NCI-H774 (cell line): ENCODE data around the gene SLC12A7.
"Not testable (repeated sequence)": the region's sequence is repeated elsewhere in the genome, so short reads cannot be mapped to it uniquely, and the experiment has no call there.

Experiments used
- DNase-seq: peaks from one replicate; lab custom pipeline; 2025; lab: John Stamatoyannopoulos, UW

The SLC12A7 gene

DNA sequence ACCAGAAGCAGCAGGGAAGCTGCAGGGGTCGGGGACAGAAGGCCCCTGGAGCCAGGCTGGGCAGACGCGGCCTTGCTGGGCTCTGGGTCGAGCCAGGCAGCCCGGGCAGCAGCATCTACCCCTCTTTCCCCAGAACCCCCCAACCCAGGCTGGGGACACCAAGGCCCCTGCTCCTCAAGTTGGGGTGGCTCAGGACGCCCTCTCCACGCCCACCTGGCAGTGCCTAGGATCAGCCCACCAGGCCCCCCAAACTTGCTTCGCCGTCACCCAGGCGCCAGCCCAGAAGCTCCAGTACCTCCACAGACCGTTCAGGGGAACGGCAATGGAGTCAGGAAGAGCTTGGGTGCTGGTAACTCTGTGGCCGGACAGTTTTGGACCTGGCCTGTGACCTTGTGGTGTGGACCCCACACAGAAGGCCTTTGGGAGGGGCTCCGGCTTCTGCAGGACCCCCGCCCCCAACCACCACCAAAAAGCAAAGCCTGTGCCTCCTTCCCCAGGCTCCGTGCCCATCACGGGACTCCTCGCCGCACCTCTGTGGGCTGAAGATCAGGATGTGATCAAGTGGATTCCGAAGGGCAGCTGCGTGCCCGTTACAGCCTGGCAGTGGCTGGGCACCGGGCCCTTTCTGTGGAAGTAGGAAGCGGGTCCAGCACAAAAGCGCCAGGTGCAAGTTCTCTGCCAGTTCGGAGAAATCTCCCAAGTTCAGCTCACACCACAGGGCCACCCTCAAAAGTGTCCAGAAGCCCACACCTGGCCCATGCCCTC, 2.1 kb downstream of the SLC12A7 start:
- DNase-seq = no peak

- no peak for DNase-seq
Observed at GRCh38 chr5:1108865-1109174, 3.0 kb downstream of the SLC12A7 start.

- DNase-seq = no peak
Observed at GRCh38 chr5:1108023-1108864, 3.6 kb downstream of the SLC12A7 start.

- DNase-seq = no peak
Observed at GRCh38 chr5:1107167-1108022, 4.5 kb downstream of the SLC12A7 start.

DNA sequence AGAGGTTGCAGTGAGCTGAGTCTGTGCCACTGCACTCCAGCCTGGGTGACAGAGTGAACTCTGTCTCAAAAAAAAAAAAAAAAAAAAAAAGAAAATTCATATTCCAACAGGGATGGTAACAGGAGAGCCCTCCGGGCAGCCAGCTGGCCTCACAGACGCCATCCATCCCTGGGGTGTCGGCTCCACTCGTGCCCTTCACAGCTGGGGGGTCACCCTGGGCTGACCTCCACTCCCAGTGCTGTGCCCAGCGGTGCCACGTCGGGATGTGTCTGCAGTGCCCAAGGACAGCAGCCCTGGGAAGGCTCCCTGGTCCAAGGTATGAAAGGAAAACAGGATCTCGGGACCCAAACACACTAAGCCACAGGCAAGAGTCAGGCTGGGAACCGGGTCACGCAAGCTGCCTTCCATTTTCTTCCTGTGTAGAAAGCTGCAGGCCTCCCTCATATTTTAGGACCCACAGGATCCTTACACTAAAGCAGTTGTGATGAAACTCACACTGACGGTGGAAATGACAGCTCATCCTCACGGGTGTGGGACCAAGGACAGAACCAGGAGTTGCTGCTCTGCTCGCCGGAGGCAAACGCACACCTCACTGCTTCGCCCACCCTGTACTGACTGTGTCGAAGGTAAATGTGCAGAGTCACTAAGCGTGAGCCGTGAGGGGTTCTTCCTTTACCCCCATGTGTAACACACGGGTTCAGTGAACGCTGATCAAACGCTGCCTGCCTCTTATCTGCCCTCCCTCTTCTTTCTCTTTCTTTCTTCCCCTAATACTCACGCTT, 5.3 kb downstream of the SLC12A7 start:
- no peak for DNase-seq

DNA sequence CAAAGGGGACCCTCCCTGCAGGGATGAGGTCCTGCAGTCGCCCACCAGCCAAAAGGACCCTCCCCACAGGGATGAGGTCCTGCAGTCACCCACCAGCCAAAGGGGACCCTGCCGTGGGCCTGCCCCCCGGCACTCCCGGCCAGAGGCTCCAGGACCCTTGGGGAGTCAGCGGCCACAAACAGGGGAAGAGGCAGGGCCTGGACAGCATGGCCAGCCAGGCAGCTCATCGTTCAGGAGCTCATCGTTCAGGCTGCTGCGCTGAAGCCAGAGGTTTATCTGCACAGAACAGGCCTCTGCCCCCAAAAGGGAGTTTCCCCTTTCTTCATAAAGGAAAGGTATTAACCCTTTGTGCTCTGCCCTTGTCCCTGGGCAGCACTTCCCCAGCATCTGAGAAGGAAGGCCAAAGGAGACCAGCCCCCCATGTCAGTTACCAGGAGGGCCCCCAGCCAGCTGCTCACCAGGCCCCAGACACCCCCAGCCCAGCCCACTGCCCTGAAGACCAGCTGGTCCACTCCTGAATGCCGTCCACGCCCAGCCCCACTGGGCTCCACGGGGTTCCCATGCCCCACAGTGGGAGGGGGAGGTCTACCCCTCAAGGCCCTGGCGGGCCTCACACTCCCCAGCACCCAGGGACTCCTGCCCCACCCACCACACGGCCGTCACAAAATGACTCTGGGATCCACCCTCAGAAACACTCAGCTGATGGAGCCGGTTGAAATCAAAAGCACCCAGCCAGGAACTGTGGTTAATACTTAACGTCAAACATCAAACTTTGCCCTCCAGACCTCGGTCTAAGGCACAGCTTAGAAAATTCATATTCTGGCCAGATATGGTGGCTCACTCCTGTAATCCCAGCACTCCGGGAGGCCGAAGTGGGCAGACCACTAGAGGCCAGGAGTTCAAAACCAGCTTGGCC, 6.3 kb downstream of the SLC12A7 start:
- DNase-seq = no peak

- DNase-seq = no peak
Observed at GRCh38 chr5:1104327-1105006, 7.4 kb downstream of the SLC12A7 start.

- DNase-seq = no peak
Observed at GRCh38 chr5:1103505-1104326, 8.1 kb downstream of the SLC12A7 start.

- DNase-seq = no peak
Observed at GRCh38 chr5:1103093-1103492, 8.8 kb downstream of the SLC12A7 start.

DNA sequence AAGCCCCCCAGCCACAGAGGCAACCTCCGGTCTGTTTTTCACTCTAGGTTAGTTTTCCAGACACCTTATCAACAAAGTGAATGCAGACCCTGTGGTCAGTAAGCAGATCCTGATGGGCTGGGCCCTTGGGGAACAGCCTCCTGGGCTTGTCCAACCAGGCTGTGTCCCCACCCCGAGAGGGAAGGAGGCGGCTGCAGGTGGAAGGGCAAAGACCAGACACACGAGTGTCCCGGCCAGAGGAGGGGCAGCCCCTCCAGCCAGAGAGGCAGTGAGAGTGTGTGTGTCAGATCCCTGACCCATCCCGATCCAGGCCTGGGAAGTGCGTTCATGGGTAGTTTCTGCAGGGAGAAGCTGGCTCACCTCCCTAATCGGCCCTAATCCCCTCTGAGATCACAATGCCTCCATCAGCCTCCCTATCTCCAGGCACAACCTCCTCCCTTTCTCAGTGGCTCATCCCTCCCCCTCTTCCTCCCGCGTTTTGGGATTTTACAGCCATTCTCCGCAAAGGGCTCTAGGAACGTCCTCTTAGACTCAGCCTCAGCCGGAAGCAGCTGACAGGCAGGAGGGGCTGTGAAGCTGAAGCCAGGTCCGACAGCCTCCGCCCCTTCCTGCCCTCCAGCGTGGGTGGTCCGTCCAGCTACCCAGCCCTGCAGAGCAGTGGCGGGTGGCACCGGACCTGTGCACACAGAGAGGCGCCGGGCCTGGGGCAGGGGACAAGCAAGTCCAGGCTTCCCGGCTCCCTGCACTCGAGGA, 9.7 kb downstream of the SLC12A7 start:
- no peak for DNase-seq

- no peak for DNase-seq
Observed at GRCh38 chr5:1100664-1101574, 10.9 kb downstream of the SLC12A7 start.

GRCh38 chr5:1099926-1100663, 11.8 kb downstream of the SLC12A7 start:
- no peak for DNase-seq

DNA sequence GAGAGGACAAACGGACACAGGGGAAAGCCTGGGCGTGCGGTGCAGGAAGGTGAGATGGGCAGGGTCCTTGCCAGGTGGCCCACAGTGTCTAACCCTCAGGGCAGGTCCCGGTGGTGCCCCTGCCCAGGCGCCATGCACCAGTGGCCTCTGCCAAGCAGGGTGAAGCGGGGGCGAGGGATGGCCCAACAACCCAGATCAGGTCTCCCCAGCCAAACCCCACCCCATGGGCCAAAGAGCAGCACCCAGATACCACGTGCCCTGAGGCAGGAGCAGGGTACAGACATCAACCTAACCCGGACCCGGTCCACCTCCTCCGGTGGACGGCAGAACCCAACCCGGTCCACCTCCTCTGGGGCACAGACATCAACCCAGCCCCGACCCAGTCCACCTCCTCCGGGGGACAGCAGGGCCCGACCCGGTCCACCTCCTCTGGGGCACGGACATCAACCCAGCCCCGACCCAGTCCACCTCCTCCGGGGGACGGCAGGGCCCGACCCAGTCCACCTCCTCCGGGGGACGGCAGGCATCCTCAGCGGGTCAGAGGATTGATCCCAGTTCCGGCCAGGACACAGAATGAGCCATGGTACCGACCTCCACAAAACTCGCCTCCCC, 12.8 kb downstream of the SLC12A7 start:
- DNase-seq = no peak

DNA sequence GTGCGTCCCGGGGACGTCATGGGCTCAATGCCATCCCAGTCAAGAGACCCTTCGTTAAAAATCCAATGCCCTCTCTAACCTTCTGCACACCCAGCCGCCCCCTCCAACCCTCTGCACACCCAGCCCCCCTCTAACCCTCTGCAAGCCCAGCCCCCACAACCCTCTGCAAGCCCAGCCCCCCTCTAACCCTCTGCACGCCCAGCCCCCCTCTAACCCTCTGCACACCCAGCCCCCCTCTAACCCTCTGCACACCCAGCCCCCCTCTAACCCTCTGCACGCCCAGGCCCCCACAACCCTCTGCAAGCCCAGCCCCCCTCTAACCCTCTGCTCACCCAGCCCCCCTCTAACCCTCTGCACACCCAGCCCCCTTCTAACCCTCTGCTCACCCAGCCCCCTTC, 13.9 kb downstream of the SLC12A7 start:
- DNase-seq = not testable (repeated sequence)

GRCh38 chr5:1097381-1097987, 14.4 kb downstream of the SLC12A7 start:
- no peak for DNase-seq

DNA sequence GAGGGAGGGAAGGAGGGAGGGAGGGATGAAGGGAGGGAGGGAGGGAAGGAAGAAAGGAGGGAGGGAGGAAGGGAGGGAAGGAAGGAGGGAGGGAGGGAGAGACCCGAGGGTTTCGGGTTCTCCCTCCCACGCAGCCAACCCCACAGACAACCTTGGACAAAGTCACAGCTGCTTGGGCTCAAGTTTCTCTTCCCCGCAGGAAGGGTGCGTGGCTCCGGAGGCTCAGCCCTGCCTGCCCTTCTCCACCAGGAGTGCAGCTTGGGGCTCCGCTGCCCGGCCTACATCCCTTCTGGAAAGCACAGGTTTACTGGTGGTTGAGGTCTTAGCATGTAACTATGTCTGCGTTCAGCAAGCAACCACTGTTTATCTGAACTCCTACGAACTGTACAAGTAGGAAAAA, 15.0 kb downstream of the SLC12A7 start:
- DNase-seq = no peak
